A673 (cell line): ENCODE data around the gene CIAPIN1. TPM values are rescaled to one million over a fixed set of nuclear protein-coding genes. Genes with fewer than 3 reads are reported as not detected.

ENCODE experiments used
- BruUV-seq: library from RNA; stranded (reverse); fragments of 400-500 nt; replicated peaks from 2 replicates; lab custom pipeline; 2021; lab: Mats Ljungman, UMichigan
- CTCF ChIA-PET: fragments of 300-600 bp; sonication (Branson Sonifier 250); formaldehyde crosslinking; loops from one replicate; lab custom pipeline; 2022; ENCODE audit warnings: antibody characterized with exemption; lab: Charles Lee
- POLR2A ChIA-PET: fragments of 300-600 bp; sonication (Branson Sonifier 250); formaldehyde crosslinking; loops from one replicate; lab custom pipeline; 2022; ENCODE audit warnings: antibody characterized with exemption; ENCODE audit not compliant: low non-redundant PET; lab: Charles Lee
- DNase-seq: peaks from one replicate; pipeline ENCODE4 v3.0.0-alpha.2; 2015; ENCODE audit warnings: low spot score
- H3K27ac ChIP-seq: fragments of 200-600 bp; sonication (generic); 2 replicates; pipeline ENCODE4 v1.5.1; 2016; ENCODE audit warnings: mixed run types, low read depth, mild to moderate bottlenecking, mixed read lengths, antibody characterized with exemption, low read length; ENCODE audit not compliant: poor library complexity, severe bottlenecking
- H3K27me3 ChIP-seq: fragments of 200-600 bp; sonication (generic); replicated peaks from 2 replicates; pipeline ENCODE4 v1.6.1; 2017; ENCODE audit warnings: mixed run types, low read depth, mild to moderate bottlenecking, mixed read lengths, antibody characterized with exemption, low read length; ENCODE audit not compliant: insufficient read depth, poor library complexity
- H3K36me3 ChIP-seq: fragments of 200-600 bp; sonication (generic); 2 replicates; pipeline ENCODE4 v1.6.1; 2016; ENCODE audit warnings: mixed run types, mild to moderate bottlenecking, mixed read lengths, antibody characterized with exemption, low read length; ENCODE audit not compliant: insufficient read depth, poor library complexity, severe bottlenecking
- H3K4me1 ChIP-seq: fragments of 200-600 bp; sonication (generic); 2 replicates; pipeline ENCODE4 v1.6.1; 2017; ENCODE audit warnings: mixed run types, mild to moderate bottlenecking, mixed read lengths, antibody characterized with exemption, low read length; ENCODE audit not compliant: insufficient read depth, poor library complexity, severe bottlenecking
- H3K4me3 ChIP-seq: fragments of 200-600 bp; sonication (generic); 2 replicates; pipeline ENCODE4 v1.5.1; 2016; ENCODE audit warnings: low read depth, mixed run types, mild to moderate bottlenecking, mixed read lengths, low read length; ENCODE audit not compliant: poor library complexity, severe bottlenecking
- H3K9me3 ChIP-seq: fragments of 200-600 bp; sonication (generic); 2 replicates; pipeline ENCODE4 v1.6.1; 2016; ENCODE audit warnings: mixed run types, low read depth, mild to moderate bottlenecking, mixed read lengths, antibody characterized with exemption, low read length; ENCODE audit not compliant: poor library complexity, severe bottlenecking
- EZH2 ChIP-seq: fragments of 200-600 bp; sonication (generic); IDR thresholded peaks from 2 replicates; pipeline ENCODE4 v1.6.1; 2017; ENCODE audit warnings: borderline replicate concordance, low read depth, mild to moderate bottlenecking, mixed read lengths, antibody characterized with exemption, low read length; ENCODE audit not compliant: poor library complexity, severe bottlenecking
- intact Hi-C: fragments of 100-400 bp; cut with micrococcal nuclease; formaldehyde crosslinking; loops from one replicate; pipeline ENCODE4 v1.10.0; 2022; ENCODE audit not compliant: unreplicated experiment
- total RNA-seq: library from RNA; stranded (reverse); gene quantifications from 2 replicates; pipeline ENCODE4 v1.2.3, GENCODE V29; 2021
- TF ChIP-seq, protein P1 (sequence below): fragments of 300-800, 200-600 bp; sonication (generic); conservative IDR thresholded peaks from 2 replicates; pipeline ENCODE4 v1.5.1; 2017; ENCODE audit warnings: low read depth, mild to moderate bottlenecking, antibody characterized with exemption, low read length, moderate library complexity, mixed read lengths

Gene CIAPIN1
- total RNA-seq, 1 experiment from 2014 or later: 95.1 TPM

GRCh38 chr16:57412584-57412983, 34.6 kb downstream of the CIAPIN1 start:
- POLR2A ChIA-PET: interaction anchor here (0.6 kb wide), 1 partner anchor 580 kb away, joined by 3 read pairs; no protein-coding TSS in a partner anchor
- BruUV-seq: no TSS peak
- Histone ChIP-seq H3K27me3 (no peaks in the 10 kb centered on the region), H3K36me3 (no peaks in the 10 kb centered on the region), H3K4me1 (no peaks in the 10 kb centered on the region), H3K27ac (no peak overlapping the region), H3K4me3 (no peak overlapping the region), H3K9me3 (no peaks in the 10 kb centered on the region)
- TF ChIP-seq, protein P1, sequence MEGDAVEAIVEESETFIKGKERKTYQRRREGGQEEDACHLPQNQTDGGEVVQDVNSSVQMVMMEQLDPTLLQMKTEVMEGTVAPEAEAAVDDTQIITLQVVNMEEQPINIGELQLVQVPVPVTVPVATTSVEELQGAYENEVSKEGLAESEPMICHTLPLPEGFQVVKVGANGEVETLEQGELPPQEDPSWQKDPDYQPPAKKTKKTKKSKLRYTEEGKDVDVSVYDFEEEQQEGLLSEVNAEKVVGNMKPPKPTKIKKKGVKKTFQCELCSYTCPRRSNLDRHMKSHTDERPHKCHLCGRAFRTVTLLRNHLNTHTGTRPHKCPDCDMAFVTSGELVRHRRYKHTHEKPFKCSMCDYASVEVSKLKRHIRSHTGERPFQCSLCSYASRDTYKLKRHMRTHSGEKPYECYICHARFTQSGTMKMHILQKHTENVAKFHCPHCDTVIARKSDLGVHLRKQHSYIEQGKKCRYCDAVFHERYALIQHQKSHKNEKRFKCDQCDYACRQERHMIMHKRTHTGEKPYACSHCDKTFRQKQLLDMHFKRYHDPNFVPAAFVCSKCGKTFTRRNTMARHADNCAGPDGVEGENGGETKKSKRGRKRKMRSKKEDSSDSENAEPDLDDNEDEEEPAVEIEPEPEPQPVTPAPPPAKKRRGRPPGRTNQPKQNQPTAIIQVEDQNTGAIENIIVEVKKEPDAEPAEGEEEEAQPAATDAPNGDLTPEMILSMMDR: no peak
- TF ChIP-seq EZH2: no peak
- CTCF ChIA-PET: interaction anchor here (0.9 kb wide), 1 partner anchor 326 kb away, joined by 5 read pairs; no protein-coding TSS in a partner anchor
- intact Hi-C loops: no loop called here
- DNase-seq: no peak

DNA sequence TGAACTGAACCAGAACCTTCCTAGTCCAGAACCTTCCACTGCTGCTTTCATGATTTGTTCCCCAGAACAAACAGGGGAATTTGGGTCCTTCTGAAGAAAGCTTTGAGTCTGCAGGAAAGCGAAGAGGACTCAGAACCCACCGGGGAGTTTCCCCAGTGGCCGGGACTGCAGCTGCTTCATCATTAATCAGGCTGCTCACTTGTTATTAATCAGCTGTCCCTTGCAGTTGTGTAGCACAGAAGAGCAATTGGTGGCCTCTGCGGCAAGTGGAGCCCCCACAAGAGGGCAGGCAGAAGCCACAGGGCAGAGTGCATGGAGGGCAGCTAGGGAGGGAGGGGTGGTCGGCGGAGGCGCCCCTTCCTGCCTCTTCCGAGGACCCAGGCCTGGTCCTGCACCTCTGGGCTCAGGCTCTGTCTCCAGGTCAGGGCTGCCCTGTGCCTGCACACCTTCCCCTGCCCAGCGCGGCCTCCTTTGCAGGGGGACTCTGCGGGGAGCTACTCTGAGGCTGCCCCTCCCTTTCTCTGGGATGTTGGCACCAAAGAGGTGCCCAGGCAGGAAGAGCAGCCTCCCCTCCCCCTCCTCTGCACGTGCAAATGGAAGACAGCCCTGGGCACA, 35.7 kb downstream of the CIAPIN1 start:
- TF ChIP-seq, protein P1: no peak
- TF ChIP-seq EZH2: no peak
- intact Hi-C loops: no loop called here
- Histone ChIP-seq H3K4me3 (no peak overlapping the region), H3K4me1 (no peaks in the 10 kb centered on the region), H3K27ac (no peak overlapping the region), H3K9me3 (no peaks in the 10 kb centered on the region), H3K36me3 (no peaks in the 10 kb centered on the region), H3K27me3 (no peaks in the 10 kb centered on the region)
- CTCF ChIA-PET: no interaction called here
- no TSS peak for BruUV-seq
- no peak for DNase-seq
- POLR2A ChIA-PET: no interaction called here

DNA sequence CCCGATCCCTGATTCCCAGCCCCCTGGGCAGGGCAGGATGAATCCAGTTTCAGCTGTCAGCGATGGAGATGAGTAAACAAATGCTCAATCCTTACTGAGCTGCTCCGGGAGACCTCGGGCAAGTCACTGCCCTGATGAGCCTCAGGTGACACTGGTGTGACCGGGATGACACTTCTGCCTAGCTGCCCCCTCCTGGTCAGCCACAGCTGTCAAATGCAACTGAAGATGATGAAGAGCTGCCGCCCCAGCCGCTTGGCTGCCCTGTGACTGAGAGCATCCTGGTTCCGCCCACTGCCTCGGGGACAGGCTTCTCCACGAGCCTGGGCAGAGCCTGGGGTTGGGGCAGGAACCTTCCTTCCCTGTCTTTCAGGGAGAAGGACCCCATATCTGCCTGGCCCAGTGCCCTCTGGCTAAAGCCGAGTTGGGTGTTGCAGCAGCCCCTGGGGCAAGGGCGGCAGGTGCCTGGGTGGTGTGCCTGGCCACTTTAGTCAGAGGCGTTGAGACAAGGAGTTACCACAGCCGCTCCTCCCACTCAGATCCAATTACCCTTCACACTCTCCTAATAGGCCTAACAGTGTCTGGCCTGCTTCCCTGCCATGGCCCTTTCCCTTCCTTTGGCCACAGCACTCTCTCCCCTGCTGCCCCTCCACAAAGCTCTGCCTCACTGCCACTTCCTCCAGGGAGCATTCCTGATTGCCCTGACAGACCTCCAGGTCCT, 37.2 kb downstream of the CIAPIN1 start:
- Histone ChIP-seq H3K4me1 (no peaks in the 10 kb centered on the region), H3K27ac (no peak overlapping the region), H3K9me3 (no peaks in the 10 kb centered on the region), H3K4me3 (no peak overlapping the region), H3K36me3 (no peaks in the 10 kb centered on the region), H3K27me3 (no peaks in the 10 kb centered on the region)
- ChIA-PET POLR2A (interaction anchor here (0.7 kb wide), 1 partner anchor 12 kb away, joined by 3 read pairs; no protein-coding TSS in a partner anchor), CTCF (no interaction called here)
- no peak for DNase-seq
- intact Hi-C loops: no loop called here
- no TSS peak for BruUV-seq
- TF ChIP-seq EZH2: no peak
- TF ChIP-seq, protein P1: no peak
